GM11168 (cell line): ENCODE data around the gene RAB4A.

Experiments used
- in situ Hi-C: fragments of 300-500 bp; cut with MboI; formaldehyde crosslinking; loops from one replicate; pipeline ENCODE4 v1.12.0; 2022; ENCODE audit warnings: low sequenced_read_pairs; ENCODE audit not compliant: unreplicated experiment

Gene RAB4A

DNA sequence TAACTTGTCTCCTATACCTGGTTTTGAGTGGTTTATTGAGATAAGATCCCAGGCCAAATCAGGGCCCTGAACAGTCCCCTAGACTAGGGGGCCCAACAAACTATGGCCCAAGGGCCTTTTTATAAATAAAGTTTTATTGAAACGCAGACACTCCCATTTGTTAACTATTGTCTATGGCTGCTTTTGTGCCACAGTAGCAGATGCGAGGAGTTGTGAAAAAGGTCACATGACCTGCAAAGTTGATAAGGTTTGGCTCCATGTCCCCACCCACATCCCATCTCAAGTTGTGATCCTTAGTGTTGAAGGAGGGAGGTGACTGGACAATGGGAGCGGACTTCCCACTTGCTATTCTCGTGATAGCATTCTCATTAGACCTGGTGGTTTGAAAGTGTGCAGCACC, 29.5 kb upstream of the RAB4A start:
- in situ Hi-C loops = no loop called here

DNA sequence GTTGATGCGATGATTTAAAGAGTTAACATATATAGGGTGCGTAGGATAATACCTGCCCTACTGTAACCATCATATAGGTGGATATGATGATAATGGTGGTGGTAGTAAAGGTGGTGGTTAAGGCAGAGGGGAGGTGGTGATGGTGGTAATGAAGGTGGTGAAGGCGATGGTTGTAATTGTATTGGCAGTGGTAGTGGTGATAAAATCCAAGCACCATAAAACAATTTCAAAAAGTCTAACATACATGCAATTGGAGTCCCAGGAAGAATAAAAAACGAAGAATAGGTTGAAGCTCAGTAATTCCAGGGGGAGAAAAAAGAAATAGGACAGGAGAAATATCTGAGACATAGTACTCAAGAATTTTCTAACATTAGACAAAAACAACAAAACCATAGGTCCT, 27.3 kb upstream of the RAB4A start:
- in situ Hi-C loops = no loop called here

DNA sequence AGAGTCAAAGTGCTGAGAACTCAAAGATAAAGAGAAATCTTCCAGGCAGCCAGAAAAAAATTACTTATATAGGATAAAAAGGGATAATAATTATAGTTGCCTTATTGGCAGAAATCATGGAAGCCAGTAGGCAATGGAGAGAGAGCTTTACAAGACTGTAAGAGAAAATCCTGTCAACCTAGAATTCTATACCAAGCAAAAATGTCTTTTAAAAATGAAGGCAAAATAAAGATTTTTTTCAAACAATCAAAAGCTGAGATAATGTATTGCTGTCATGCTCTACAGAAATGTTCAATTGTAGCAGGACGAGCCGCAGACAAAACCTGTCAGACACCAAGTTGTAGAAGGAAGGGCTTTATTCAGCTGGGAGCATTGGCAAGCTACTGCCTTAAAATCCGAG, 26.8 kb upstream of the RAB4A start:
- in situ Hi-C loops = no loop called here

DNA sequence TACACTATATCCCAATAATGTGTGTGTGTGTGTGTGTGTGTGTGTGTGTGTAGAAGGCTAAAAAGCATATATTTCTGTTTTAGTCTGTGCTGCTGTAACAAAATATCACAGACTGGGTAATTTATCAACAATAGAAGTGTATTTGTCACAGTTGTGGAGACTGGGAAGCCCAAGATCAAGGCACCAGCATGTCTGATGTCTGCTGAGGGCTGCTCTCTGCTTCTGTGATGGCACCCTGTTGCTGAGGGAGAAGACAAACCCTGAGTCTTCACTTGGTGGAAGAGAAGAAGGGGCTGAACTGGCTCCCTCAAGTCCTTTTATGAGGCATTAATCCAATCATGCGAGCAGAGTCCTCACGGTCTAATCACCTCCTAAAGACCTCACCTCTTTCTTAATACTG, 23.0 kb upstream of the RAB4A start:
- in situ Hi-C loops = no loop called here

DNA sequence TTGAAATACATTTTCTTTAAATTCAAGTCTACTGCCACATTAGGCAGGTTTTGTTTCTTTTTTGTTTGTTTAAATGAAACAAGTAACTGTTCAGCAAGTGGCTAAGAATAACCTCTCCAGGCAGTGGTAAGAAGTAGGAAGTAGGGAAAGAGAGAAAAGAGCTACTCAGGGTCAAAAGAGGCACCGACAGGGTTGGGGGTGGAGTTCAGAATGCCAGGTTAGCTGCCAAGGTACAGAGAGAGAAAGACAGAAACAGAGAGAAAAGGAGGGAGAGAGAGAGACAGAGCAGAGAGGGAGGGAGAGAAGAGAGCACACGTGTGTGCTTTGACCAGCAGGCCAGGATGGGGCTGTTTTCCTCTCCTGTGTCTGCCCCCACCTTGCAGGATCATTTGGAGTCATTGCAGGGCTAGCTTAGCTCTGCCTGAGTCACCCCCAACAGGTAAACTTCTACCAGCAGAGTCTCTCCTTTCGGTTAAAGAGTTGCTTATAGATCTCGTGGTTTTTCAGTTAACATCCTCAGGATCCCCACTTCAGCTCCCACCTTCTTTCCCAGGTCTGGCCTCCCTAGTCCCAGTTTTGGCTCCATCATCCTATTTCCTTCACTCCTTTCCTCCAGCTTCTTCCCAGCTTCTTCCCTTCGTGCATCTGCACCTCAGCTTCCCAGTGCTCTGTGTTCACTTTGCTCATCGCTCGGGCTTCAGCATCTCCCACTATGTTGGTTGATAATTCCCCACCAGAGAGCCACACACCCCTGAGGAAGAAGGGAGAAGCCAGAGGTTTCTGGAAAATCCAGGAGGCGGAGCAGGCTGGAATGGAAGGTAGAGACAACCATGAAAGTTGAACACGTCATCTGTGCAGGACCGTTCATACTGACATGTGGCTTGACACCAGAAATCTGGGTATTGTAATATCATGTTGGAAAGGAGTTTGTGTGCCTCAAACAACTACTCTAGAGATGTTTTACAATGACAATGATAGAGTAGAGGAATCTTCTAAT, 21.8 kb upstream of the RAB4A start:
- in situ Hi-C loops = no loop called here

DNA sequence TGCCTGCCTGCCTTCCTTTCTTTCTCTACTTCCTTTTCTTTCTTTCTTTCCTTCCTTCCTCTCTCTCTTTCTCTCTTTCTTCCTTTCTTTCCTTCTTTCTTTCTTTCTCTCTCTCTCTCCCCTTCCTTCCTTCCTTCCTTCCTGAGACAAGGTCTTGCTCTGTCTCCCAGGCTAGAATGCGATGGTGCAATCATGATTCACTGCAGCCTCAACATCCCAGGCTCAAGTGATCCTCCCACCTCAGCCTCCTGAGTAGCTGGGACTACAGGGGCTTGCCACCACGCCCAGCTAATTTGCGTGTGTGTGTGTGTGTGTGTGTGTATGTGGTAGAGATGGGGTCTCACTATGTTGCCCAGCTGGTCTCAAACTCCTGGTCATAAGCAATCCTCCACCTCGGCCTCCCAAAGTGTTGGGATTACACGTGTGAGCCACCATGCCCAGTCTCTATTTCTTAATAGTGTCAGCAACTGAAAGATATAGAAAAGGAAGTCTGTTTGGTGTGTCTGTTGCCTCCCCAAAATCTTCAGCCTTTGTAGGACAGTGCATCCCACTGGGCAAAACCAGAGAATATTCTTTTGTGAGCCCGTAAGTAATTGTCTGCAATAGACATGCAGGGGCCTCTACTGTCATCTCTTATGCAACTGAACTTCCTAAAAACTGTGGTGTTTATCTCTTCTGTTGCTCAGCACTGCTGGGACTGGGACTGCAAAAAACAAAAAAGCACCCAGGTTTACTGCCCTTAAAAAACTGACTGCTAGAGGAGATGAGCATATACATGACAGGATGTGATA, 20.9 kb upstream of the RAB4A start:
- in situ Hi-C loops = no loop called here

DNA sequence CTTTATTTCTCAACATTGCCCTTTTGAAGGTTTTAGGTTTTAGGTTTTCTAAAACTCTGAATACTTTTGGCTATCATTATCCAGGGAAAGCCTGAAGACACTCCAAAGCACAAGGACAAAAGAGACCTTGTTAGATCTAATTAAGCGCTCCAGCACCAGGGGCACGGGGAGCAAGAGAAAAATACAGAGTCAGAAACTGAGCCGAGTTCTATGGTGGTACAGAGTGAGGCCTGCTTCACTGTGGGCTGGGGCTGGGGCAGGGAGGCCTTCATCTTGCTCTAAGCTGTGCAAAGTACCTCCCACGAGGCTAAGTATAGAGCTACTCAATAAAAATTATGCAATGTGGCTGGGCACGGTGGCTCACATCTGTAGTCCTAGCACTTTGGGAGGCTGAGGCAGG, 19.7 kb upstream of the RAB4A start:
- in situ Hi-C loops = no loop called here

DNA sequence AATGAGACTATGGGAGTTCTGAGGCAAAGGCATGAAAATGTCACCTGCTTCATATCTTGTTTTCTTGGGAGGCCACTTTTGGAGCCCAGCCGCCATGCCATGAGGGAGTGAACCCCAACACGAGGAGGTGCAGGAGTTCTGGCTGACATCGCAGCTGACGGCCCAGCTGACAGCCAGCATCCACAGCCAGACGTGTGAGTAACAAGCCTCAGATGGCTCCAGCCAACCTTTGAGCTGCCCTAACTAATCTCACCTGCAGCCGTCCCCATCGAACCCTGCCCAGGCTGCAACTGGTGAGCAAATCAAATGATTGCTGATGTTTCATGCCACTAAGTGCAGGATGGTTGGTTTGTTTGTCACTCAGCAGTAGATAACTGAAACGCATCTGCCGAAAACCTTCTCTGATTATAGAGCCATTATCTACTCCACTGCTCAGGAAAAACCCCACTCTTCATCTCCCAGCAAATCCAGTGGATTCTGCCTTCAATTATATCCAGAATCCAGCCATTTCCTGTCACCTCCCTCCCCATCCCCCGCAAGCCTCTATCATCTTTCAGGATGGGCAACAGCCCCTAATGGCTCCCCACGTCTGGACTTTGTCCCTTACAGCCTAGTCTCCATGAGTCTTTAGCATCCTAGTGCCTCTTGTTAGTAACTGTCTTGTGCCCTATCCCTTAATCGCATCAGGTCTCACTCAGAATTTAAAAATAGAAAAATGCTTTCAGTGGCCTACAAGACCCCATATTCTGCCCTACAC, 18.5 kb upstream of the RAB4A start:
- in situ Hi-C loops = no loop called here

DNA sequence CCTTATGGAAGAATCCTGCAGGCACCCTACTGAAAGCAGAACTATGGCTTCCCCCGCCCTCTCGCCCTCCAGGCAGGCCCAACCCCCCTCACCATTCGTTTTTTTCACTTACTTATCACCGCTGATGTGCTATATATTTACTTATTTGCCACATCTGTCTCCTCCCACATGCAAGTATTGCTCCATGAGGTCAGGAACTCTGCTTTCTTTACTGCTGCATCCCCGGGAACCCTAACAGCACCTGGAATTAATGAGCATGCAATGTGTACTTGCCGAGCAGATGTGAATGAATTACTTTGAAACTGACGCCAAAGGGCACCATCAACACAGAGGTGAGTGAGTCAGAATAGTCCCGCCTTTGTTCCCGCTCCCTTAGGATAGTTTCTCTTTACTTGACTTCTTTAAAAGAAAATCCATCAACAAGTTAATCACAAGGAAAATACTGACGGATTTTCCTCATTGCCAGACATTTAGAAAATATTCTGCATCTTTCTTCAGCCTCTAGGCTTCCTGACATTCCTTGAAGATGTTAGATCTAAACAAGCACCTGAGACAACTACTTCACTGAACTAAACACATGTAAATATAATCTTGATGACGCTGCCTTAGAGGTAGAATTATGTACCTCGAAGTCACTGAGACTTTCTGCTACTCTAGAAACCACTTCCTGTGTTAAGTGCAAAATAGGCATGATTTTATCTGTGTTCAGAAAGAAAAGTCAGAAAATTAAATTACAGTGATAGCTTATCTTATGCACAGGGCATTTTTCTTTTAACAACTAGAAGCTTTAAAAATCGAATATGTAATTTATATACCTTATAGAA, 17.5 kb upstream of the RAB4A start:
- in situ Hi-C loops = no loop called here

DNA sequence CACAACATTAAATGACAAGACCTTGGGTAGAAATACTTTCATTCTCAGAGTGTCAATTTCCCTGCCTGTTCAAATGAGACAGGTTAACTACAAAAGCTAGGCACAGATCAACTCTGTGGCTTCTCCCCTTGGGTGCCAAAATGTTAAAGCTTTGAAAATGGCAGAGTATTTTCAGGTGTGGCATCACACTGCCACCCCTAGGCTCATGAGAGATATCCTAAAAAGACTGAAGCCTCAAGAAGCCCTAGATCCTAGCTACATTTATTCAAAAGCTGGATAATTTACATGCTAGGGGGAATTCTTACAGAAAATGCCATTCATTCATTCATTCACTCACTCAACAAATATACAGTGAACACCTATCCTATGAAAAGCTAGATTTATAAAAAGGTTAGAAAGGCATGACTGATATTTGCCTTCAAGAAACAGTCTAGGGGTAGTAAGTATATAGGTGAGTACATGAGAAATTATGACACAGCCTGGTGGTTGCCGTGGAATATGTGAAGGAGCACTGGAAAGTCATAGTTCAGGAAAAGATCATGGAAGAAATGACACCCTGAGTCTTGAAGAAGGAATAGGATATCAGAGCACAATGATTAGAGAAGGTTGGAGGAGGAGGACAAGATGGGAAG, 15.9 kb upstream of the RAB4A start:
- in situ Hi-C loops = loop anchor here (5.0 kb wide), 1 partner anchor 227 kb away; no protein-coding TSS in a partner anchor

DNA sequence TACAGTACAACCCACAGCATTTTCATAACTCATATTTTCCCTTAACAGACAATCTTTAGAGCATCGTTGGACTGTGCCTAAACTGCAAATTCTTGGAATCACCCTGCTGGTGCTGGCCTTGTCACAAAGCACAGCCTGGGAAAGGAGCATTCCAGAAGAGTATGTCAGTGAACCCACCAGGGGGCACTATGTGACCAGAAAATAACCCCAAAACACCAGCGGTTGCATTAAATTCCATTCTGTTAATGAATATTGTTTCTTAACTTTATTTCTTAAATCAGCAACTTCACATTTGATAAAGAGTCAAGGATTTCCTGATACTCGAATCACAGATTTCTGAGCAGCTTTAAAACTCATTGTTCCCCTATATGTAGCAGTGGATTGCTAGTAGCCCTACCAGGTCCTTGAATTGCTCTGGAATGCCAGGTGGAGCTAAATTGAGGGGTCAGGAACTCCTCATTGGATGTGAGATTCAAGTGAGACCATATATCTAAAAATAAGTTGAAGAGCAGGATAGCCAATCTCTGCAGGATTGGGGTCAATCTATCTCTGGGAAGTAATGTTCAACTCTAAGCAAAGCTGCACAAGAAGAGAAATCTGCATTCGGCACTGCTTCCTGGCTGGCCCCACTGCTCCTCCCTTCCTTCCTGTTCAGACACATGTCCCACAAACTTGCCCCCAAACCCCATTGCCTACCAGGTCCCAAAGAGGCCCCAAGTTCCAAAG, 12.7 kb upstream of the RAB4A start:
- in situ Hi-C loops = loop anchor here (5.0 kb wide), 1 partner anchor 224 kb away; no protein-coding TSS in a partner anchor

DNA sequence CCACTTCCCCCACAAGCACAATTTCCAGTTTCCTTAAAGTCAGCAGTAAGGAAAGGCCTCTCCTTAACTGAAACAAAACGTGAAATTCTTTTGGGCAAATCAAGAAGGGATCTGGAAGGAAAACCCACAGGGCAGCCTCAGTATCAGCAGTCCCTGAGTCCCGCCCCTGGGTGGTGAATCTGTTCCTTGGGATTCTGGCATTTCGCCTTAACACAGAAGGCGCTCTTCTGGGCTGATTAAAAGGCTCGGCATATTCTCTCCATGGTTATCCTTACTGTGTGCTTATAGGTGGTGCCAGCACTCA, 12.2 kb upstream of the RAB4A start:
- in situ Hi-C loops = loop anchor here (5.0 kb wide), 1 partner anchor 224 kb away; no protein-coding TSS in a partner anchor

DNA sequence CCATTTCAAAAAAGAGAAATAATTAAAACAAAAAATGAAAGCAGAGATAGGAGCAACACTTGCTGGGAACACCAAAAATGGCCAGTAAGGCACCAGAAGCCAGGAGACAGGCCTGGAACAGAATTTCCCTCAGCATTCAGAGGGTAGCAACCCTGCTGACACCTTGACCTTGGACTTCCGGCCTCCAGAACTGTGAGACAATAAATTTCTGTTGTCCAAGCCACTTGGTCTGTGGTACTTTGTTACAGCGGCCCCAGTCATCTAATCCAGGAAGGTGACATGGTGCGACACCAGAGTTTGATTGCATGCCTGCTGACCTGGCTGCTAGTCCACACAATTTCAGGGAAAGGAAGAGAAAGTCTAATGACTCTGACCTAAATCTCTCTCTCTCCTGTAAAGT, 10.6 kb upstream of the RAB4A start:
- in situ Hi-C loops = no loop called here

DNA sequence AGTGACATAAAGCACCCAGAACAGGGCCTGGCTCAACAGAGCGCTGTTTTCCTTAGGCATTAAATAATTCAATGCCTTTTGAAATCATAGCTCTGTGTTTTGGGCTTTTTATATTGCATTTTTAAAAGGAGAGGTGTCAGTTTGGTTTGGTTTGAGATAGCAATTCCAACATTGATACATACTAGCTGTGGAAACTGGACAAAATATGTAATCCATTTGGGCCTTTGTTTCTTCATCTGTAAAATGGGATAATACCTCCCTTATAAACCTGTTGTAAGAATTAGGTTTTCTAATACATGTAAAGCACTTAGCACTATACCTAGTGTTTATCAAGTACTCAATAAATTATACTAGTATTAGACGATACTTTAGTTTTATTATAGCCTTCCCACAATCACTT, 8.7 kb upstream of the RAB4A start:
- in situ Hi-C loops = no loop called here

DNA sequence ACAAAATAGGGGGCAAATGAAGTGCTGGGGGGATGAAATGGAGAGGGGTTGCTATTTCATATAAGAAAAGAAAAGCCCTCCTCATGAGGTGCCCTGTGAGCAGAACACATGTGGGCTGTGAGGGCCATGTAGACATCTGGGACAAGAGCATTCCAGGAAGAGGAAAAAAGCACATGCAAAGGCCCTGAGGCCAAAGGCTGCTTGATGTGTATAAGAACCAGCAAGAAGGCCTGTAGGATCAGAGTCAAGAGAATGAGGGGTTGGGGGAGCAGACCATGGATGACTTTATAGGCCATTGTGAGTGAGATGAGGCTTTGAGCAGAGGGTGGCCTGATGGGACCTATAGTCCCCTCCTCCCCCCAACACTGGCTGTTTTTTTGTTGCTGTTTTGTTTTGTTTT, 7.7 kb upstream of the RAB4A start:
- in situ Hi-C loops = no loop called here

DNA sequence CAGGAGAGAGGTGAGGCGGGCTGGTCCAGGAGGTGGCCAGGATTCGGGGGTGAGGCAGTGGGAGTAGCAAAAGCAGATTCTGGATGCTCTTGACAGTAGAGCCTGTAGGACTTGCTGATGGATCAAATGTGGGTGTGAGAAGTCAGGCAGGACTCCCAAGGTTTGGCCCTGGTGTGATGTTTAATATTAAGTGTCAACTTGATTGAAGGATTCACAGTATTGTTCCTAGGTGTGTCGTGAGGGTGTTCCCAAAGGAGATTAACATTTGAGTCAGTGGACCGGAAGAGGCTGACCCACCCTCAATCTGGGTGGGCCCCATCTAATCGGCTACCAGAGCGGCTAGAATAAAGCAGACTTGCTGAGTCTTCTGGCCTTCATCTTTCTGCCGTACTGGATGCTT, 6.8 kb upstream of the RAB4A start:
- in situ Hi-C loops = no loop called here

DNA sequence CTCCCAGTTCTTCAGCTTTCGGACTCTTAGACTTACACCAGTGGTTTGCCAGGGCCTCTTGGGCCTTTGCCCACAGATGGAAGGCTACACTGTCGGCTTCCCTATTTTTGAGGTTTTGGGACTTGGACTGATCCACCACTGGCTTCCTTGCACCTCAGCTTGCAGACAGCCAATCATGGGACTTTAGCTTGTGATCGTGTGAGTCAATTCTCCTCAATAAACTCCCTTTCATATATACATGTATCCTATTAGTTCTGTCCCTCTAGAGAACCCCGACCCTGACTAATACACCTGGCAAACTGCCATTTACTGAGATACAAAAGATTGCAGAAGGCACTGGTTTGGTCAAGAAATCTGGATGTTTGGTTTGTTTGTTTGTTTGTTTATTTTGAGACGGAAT, 6.4 kb upstream of the RAB4A start:
- in situ Hi-C loops = no loop called here

DNA sequence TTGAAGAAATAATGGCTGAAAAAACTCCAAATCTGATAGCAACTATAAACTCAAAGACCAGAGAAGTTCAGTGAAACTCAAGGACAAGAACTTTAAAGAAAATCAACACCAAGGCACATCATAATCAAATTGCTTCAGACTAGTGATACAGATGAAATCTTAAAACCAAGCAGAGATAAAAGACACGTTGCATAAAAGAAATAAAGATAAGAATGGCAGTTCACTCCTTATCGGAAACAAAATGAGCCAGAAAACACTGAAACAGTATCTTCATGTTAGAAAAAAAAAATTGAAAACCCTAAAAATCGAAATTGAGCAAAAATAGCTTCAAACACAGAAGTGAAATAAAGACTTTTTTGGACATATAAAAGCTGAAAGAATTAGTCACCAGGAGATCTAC, 4.6 kb upstream of the RAB4A start:
- in situ Hi-C loops = no loop called here
